ENCODE measurements around the gene CARMIL1.

CARMIL1 gene

GRCh38 chr6:25330796-25331685 lies 51.9 kb downstream of the CARMIL1 start:
- POLR2A ChIA-PET, result interaction anchor here (1.0 kb wide), 1 partner anchor 52 kb away, joined by 4 read pairs; the partner anchor contains the start of gene CARMIL1
- Histone ChIP-seq H3K27ac (ENCODE audit: extremely low read depth, low read depth, low read length) (no peak overlapping the region), H3K4me3 (ENCODE audit: low read depth, low read length) (no peak overlapping the region), H3K36me3 (ENCODE audit: control insufficient read depth in 2 of 2, insufficient read depth in 1 of 2, low read length in 2 of 2) (no peaks in the 10 kb centered on the region), H3K9me3 (ENCODE audit: control insufficient read depth, insufficient read depth, low read depth, low read length) (no peaks in the 10 kb centered on the region), H3K4me1 (ENCODE audit: control insufficient read depth, insufficient read depth, low read length) (peaks cover 21% of the 10 kb centered on the region)
- CTCF ChIA-PET, result interaction anchor here (0.6 to 0.8 kb wide), 3 partner anchors 66 to 406 kb away, joined by 3 read pairs; no protein-coding TSS in a partner anchor
- TF ChIP-seq ZNF621 (tag by site-specific recombination; IDR thresholded peaks at IDR 0.05), result no peak
- no peak for TF ChIP-seq ZBTB20 (tag by site-specific recombination; IDR thresholded peaks at IDR 0.05)
- no peak for TF ChIP-seq ZNF302 (tag by site-specific recombination; IDR thresholded peaks at IDR 0.05; ENCODE audit: low read depth)
- no peak for TF ChIP-seq ZNF354C (tag by site-specific recombination; IDR thresholded peaks at IDR 0.05; ENCODE audit: borderline replicate concordance, low read depth)
- no peak for TF ChIP-seq ZNF37A (tag by site-specific recombination; IDR thresholded peaks at IDR 0.05)
- TF ChIP-seq ZNF488 (tag by site-specific recombination; IDR thresholded peaks at IDR 0.05), result no peak
- no peak for TF ChIP-seq ZNF777 (tag by site-specific recombination; IDR thresholded peaks at IDR 0.05; ENCODE audit: borderline replicate concordance)
- no peak for TF ChIP-seq KLF7 (tag by site-specific recombination; IDR thresholded peaks at IDR 0.05; ENCODE audit: borderline replicate concordance)
- no peak for TF ChIP-seq TCF7L2 (IDR thresholded peaks at IDR 0.05; ENCODE audit: borderline replicate concordance, low read depth, low read length)
- TF ChIP-seq ZFP69B (tag by site-specific recombination; IDR thresholded peaks at IDR 0.05), result peak; percentile 87
- TF ChIP-seq PRDM10 (tag by site-specific recombination; IDR thresholded peaks at IDR 0.05), result 0 out of 2 replicates have a peak, but pooled peaks have one; percentile 20
- no peak for TF ChIP-seq ZNF16 (tag by site-specific recombination; IDR thresholded peaks at IDR 0.05; ENCODE audit: low read depth)
- no peak for TF ChIP-seq ZNF449 (tag by site-specific recombination; IDR thresholded peaks at IDR 0.05)
- TF ChIP-seq ZBTB1 (tag by site-specific recombination; IDR thresholded peaks at IDR 0.05), result no peak
- no peak for TF ChIP-seq ZNF366 (tag by site-specific recombination; conservative IDR thresholded peaks at IDR 0.05)
- TF ChIP-seq YY1 (tag by site-specific recombination; IDR thresholded peaks at IDR 0.05), result no peak
- no peak for TF ChIP-seq ZNF501 (tag by site-specific recombination; IDR thresholded peaks at IDR 0.05)
- no peak for TF ChIP-seq GLI2 (tag by site-specific recombination; IDR thresholded peaks at IDR 0.05; ENCODE audit: borderline replicate concordance, low read depth)
- TF ChIP-seq ZNF670 (tag by site-specific recombination; IDR thresholded peaks at IDR 0.05; ENCODE audit: low read depth), result no peak
- no peak for TF ChIP-seq ZNF791 (tag by site-specific recombination; IDR thresholded peaks at IDR 0.05)
- no peak for TF ChIP-seq ZNF311 (tag by site-specific recombination; IDR thresholded peaks at IDR 0.05; ENCODE audit: borderline replicate concordance)
- no peak for TF ChIP-seq BCL6B (tag by site-specific recombination; IDR thresholded peaks at IDR 0.05)
- TF ChIP-seq ZBTB7A (tag by site-specific recombination; IDR thresholded peaks at IDR 0.05; ENCODE audit: low read depth), result no peak
- TF ChIP-seq ZNF2 (tag by site-specific recombination; IDR thresholded peaks at IDR 0.05), result no peak
- TF ChIP-seq ZNF423 (tag by site-specific recombination; IDR thresholded peaks at IDR 0.05), result no peak
- TF ChIP-seq ZNF660 (tag by site-specific recombination; IDR thresholded peaks at IDR 0.05), result no peak
- TF ChIP-seq ZNF362 (tag by site-specific recombination; IDR thresholded peaks at IDR 0.05), result no peak
- no peak for TF ChIP-seq ZNF785 (tag by site-specific recombination; IDR thresholded peaks at IDR 0.05)
- TF ChIP-seq SCRT1 (tag by site-specific recombination; IDR thresholded peaks at IDR 0.05; ENCODE audit: borderline replicate concordance), result no peak
- no peak for TF ChIP-seq SP7 (tag by site-specific recombination; IDR thresholded peaks at IDR 0.05)
